Right renal cortex interstitium (tissue), 3 donors: ENCODE measurements around the gene OR2T33. TPM values are rescaled to one million over a fixed set of nuclear protein-coding genes. Genes with fewer than 3 reads are reported as not detected.
"Not testable (repeated sequence)": the region's sequence is repeated elsewhere in the genome, so short reads cannot be mapped to it uniquely, and the experiment has no call there.

Experiments
- DNase-seq, 3 donors: peaks; one replicate each; pipeline ENCODE4 v3.0.0-alpha.2; 2013; ENCODE audit warnings: low read depth in 3 of 3, low spot score in 2 of 3
- polyA plus RNA-seq, 3 donors: library from polyadenylated mRNA; unstranded; fragments of 120-200 nt; gene quantifications; one replicate each; pipeline ENCODE4 v1.2.1, GENCODE V29; 2013; ENCODE audit not compliant: insufficient read length in 3 of 3

Gene OR2T33, protein sequence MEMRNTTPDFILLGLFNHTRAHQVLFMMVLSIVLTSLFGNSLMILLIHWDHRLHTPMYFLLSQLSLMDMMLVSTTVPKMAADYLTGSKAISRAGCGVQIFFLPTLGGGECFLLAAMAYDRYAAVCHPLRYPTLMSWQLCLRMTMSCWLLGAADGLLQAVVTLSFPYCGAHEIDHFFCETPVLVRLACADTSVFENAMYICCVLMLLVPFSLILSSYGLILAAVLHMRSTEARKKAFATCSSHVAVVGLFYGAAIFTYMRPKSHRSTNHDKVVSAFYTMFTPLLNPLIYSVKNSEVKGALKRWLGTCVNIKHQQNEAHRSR
- polyA plus RNA-seq: not detected

- no peak for DNase-seq
Measured at GRCh38 chr1:248277876-248278275, at the start of gene OR2T33. Gene OR2T33, minus strand, starts transcription at chr1:248277976. Its CDS starts 4,162 bp downstream, at chr1:248273814.

DNA sequence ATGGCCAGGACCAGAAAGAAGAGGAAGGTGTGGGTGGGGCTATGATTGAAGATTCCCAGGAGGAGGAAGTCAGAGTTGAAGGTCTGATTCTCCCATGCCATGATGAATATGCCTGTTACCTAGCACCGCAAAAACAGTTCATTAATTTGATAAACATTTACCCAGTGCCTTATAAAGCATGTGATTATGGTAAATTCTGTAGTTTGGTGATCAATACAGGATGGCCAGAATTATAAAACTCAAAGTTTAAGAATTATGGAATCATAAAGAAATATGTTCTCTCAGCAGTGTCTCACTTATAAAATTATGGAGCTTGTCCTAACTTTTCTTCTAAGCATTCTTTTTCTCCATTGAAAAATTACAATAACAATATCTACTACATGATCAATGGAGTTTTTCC lies 46.7 kb upstream of the OR2T33 start, which contains the start of gene OR2M7:
Gene OR2M7, minus strand, starts transcription at position 101 of the 400 bp plus-strand sequence. Its CDS starts 0 bp downstream, at position 101.
- DNase-seq: no peak

DNA sequence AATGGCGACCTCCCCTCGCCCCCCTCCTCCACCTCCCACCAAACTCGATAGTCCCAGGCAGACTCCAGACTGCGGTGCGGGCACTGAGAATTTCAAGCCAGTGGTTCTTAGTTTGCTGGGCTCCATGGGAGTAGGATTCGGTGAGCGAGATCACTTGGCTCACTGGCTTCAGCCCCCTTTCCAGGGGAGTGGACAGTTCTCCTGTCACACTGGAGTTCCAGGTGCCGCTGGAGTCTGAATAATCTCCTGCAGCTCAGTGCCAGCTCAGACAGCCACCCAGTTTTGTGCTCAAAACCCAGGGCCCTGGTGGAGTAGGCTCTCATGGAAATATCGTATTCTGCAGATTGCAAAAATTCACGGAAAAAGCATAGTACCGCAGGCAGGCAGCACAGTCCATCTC lies 39.0 kb upstream of the OR2T33 start:
- no peak for DNase-seq

GRCh38 chr1:248306740-248307139 lies 29.0 kb upstream of the OR2T33 start:
- not testable (repeated sequence) for DNase-seq

- DNase-seq: no peak
Measured at GRCh38 chr1:248306103-248306502, 28.3 kb upstream of the OR2T33 start.

DNA sequence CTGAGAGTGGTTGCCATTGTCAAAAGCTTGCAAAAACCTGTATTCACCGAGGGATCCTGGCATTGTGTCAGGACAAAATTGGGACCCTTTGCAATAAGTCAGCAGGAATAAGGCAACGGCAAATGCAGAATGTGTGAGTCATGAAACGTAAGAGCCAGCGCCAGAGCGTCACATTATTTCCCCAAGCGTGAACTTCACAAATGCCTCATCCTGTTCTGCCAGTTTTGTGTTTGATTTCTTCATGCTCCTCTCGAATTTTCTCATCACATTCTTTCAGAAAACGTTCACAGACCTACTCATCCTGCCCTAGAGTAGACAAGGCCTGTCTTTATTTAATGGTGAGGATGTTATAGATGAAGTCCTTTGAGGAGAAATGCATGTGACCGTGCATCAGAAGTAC lies 27.9 kb upstream of the OR2T33 start:
- DNase-seq: not testable (repeated sequence)

GRCh38 chr1:248303324-248303723 lies 25.5 kb upstream of the OR2T33 start, which contains the start of gene OR2T12:
Gene OR2T12, minus strand, starts transcription at chr1:248303424. Its CDS starts 7,846 bp downstream, at chr1:248295578.
- DNase-seq: no peak

DNA sequence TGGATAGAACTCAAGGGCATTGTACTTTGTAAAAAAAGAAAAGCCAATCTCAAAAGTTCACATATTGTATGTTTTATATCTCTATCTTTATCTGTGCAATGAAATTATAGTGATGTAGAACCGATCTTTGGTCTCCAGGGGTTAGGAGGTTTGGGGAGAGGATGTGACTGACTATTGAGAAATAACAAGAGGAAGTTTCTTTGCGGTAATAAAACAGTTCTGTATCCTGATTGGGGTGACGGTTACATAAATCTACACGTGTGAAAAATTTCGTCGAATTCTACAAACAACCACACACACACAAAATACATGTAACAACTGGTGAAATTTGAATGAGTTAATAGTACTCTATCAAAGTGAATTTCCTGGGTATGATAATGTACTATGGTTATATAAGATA lies 10.6 kb upstream of the OR2T33 start:
- DNase-seq: no peak

DNA sequence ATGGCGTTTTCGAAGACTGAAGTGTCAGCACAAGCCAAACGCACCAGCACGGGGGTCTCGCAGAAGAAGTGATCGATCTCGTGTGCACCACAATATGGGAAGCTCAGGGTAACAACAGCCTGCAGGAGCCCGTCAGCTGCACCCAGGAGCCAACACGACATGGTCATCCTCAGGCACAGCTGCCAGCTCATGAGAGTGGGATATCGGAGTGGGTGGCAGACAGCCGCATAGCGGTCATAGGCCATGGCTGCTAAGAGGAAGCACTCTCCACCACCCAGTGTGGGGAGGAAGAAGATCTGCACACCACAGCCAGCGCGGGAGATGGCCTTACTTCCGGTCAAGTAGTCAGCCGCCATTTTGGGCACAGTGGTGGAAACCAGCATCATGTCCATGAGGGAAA lies 4.6 kb downstream of the OR2T33 start:
- DNase-seq: not testable (repeated sequence)

DNA sequence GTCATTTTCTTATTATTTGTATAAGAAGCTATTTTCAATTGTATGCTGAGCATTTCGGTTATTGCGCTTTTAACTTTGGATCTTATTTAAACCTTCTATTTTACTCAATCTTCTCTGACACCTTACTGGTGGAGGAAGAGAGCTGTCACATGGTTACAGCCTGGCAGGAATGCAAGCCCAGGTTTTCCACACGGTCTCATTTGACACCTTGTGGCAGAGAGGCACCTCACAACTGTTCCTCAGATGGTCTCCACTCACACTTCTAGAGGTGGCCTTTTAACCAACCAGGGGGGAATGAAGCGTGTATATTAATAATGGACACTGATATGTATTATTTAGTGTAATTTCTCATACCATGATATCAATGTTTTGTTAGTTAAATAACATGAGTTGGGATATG lies 9.6 kb downstream of the OR2T33 start:
- DNase-seq: no peak

DNA sequence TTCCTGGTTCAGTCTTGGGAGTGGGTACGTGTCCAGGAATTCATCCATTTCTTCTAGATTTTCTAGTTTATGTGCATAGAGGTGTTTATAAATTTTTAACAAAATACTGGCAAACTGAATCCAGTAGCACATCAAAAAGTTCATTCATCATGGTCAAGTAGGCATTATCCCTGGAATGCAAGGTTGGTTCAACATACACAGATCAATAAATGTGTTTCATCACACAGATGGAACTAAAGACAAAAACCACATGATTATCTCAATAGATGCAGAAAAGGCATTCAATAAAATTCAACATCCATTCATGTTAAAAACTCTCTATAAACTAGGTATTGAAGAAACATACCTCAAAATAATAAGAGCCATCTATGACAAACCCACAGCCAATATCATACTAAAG lies 18.5 kb downstream of the OR2T33 start:
- DNase-seq: not testable (repeated sequence)

GRCh38 chr1:248243204-248243603 lies 34.6 kb downstream of the OR2T33 start:
- no peak for DNase-seq

DNA sequence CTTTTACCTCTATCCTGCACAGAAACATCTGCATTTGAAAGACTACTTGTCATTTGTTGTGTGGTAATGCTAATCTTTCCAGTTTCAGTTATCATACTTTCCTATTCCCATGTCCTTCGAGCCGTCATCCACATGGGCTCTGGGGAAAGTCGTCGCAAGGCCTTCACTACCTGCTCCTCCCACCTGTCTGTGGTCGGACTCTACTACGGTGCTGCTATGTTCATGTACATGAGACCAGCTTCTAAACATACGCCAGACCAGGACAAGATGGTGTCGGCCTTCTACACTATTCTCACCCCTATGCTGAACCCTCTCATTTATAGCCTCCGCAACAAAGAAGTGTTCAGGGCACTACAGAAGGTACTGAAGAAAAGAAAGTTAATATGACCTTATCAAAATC lies 38.3 kb downstream of the OR2T33 start:
- no peak for DNase-seq

- no peak for DNase-seq
Measured at GRCh38 chr1:248231117-248231516, 46.7 kb downstream of the OR2T33 start, which contains the start of gene OR2M4. Gene OR2M4, plus strand, starts transcription at chr1:248231417. Its CDS starts 7,512 bp downstream, at chr1:248238929.

DNA sequence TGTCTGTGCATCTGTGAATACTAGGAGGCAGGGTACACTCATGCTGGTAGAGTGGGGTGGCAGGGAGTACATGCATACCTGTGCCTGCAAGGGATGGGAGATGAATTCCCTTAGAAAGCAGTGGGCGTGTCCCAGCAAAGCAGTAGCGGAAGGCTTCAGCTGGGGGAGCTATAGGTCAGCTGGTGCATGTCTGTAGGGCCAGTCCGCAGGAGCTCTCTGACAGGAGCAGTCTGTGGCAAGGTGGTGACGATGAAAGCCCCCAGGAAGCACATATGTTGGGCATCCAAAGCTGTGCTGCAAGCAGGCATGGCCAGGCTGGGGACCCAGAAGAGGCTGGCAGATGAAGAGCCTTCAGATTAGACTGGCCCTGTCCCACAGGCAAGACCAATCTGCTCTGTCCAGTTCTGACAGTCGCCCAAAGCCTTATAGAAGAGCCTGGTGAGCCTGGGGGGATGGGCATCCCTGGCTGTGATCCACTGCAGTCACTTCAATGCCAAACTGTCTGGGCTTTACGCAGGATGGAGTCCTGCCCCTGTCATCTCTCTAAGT lies 48.3 kb downstream of the OR2T33 start:
- DNase-seq: no peak

GRCh38 chr1:248225537-248225936 lies 52.2 kb downstream of the OR2T33 start:
- DNase-seq: no peak

Other genes starting within 250 kb of the OR2T33 start
- gene OR2L2, start 247.9 kb downstream of the OR2T33 start, polyA plus RNA-seq: under 1 TPM; 0.07 to 0.12 (median 0.10) TPM
- not detected for gene OR2L3, start 231.1 kb downstream of the OR2T33 start, polyA plus RNA-seq
- under 1 TPM in 2 of 3 donors, not detected in 1; 0.07 to 0.08 TPM for gene OR2L13, start 182.8 kb downstream of the OR2T33 start, polyA plus RNA-seq
- gene OR2M5, start 132.8 kb downstream of the OR2T33 start, polyA plus RNA-seq: not detected
- not detected for gene OR2M2, start 103.2 kb downstream of the OR2T33 start, polyA plus RNA-seq
- gene OR2M3, start 80.7 kb downstream of the OR2T33 start, polyA plus RNA-seq: under 1 TPM in 2 of 3 donors, not detected in 1; 0.03 TPM
- under 1 TPM in 1 of 3 donors, not detected in 2; 0.03 TPM for gene OR2M4, start 46.6 kb downstream of the OR2T33 start, polyA plus RNA-seq
- not detected for gene OR2T12, start 25.4 kb upstream of the OR2T33 start, polyA plus RNA-seq
- not detected for gene OR2M7, start 46.6 kb upstream of the OR2T33 start, polyA plus RNA-seq
- gene OR14C36, start 70.8 kb upstream of the OR2T33 start, polyA plus RNA-seq: not detected
- gene OR2T4, start 83.7 kb upstream of the OR2T33 start, polyA plus RNA-seq: not detected
- gene OR2T6, start 97.8 kb upstream of the OR2T33 start, polyA plus RNA-seq: under 1 TPM; 0.03 to 0.17 (median 0.08) TPM
- not detected for gene OR2T1, start 125.1 kb upstream of the OR2T33 start, polyA plus RNA-seq
- gene OR2T2, start 167.7 kb upstream of the OR2T33 start, polyA plus RNA-seq: not detected
- not detected for gene OR2T3, start 195.4 kb upstream of the OR2T33 start, polyA plus RNA-seq
- not detected for gene OR2T5, start 210.6 kb upstream of the OR2T33 start, polyA plus RNA-seq
- gene OR2G6, start 230.1 kb upstream of the OR2T33 start, polyA plus RNA-seq: under 1 TPM in 2 of 3 donors, not detected in 1; 0.03 to 0.06 TPM